A549 (cell line): ENCODE data around the gene SMG1. TPM values are rescaled to one million over a fixed set of nuclear protein-coding genes. Genes with fewer than 3 reads are reported as not detected.
"Not testable (repeated sequence)": the region's sequence is repeated elsewhere in the genome, so short reads cannot be mapped to it uniquely, and the experiment has no call there.

Experiments
- ATAC-seq, 2 experiments: fragments of 200-7000 bp in 1 of 2; fragments of >200 bp in 1 of 2; cut with Nextera tagmentation in 1 of 2; cut with Tn5 transposase in 1 of 2; 3 replicates each; pipeline versions ENCODE4 v1.8.0 to v1.9.1; 2018 to 2020; ENCODE audit warnings: mild to moderate bottlenecking in 1 of 2, moderate library complexity in 1 of 2
- CTCF ChIA-PET: fragments of 300-600 bp; sonication (Branson Sonifier 250); formaldehyde crosslinking; extraction: SDS; loops from one replicate; lab custom pipeline; 2021; ENCODE audit warnings: antibody characterized with exemption, inconsistent platforms; lab: Yijun Ruan, JAX
- POLR2A ChIA-PET: fragments of 350-600 bp; formaldehyde crosslinking; extraction: SDS; loops from one replicate; lab custom pipeline; 2021; ENCODE audit warnings: antibody characterized with exemption, inconsistent platforms; lab: Yijun Ruan, JAX
- DNase-seq, 2 experiments: peaks; one replicate each; pipeline versions ENCODE4 v3.0.0 to v3.0.0-alpha.2; 2011 to 2016; ENCODE audit warnings: low read depth in 1 of 2, low spot score in 1 of 2
- FAIRE-seq: peaks from 2 replicates; lab custom pipeline; 2011; peaks lifted over from hg19 to GRCh38; lab: Jason Lieb, UNC
- H3K27ac ChIP-seq, 2 experiments: fragments of >200 bp; sonication (Bioruptor Twin); formaldehyde crosslinking; 3 replicates each; pipeline ENCODE4 v1.5.1; 2016 to 2017
- H3K4me1 ChIP-seq: fragments of >200 bp; sonication (Bioruptor Twin); formaldehyde crosslinking; 3 replicates; pipeline ENCODE4 v1.6.1; 2016
- H3K4me2 ChIP-seq: fragments of >200 bp; sonication (Bioruptor Twin); formaldehyde crosslinking; 3 replicates; pipeline ENCODE4 v1.6.1; 2016
- H3K4me3 ChIP-seq: fragments of >200 bp; sonication (Bioruptor Twin); formaldehyde crosslinking; 3 replicates; pipeline ENCODE4 v1.5.1; 2016
- H3K9me3 ChIP-seq: fragments of >200 bp; sonication (Bioruptor Twin); formaldehyde crosslinking; 3 replicates; pipeline ENCODE4 v1.6.1; 2016
- FOXS1 ChIP-seq: fragments of 250-450 bp; sonication (Bioruptor Pico); IDR thresholded peaks from 2 replicates; pipeline ENCODE4 v1.5.0; 2020; ENCODE audit warnings: mild to moderate bottlenecking, moderate library complexity
- GATA3 ChIP-seq: IDR thresholded peaks from 2 replicates; pipeline ENCODE4 v1.6.1; 2012; ENCODE audit warnings: borderline replicate concordance
- HMGXB4 ChIP-seq: fragments of 250-450 bp; sonication (Bioruptor Pico); IDR thresholded peaks from 2 replicates; pipeline ENCODE4 v1.5.0; 2021; ENCODE audit warnings: mild to moderate bottlenecking, moderate library complexity, borderline replicate concordance
- WGBS: methylation state at CpG from one replicate; pipeline ENCODE4 v1.1.6; 2017; ENCODE audit errors: missing lambda C conversion rate; 5-methylcytosine and 5-hydroxymethylcytosine counted together
- polyA plus RNA-seq, 4 experiments: library from polyadenylated mRNA; depleted of rRNA in 3 of 4; stranded (reverse); fragments of >200 nt; fragmentation: RNase III in 1 of 4; extraction: RNeasy Plus Mini Kit Qiagen cat#74134 plus additional on column Dnase treatment in 1 of 4; gene quantifications; 2 replicates in 3 of 4; 3 replicates in 1 of 4; pipeline ENCODE4 v1.2.3, GENCODE V29; 2011 to 2017

SMG1 gene
- polyA plus RNA-seq, 2 of the 4 experiments (the other 2 are of a cell fraction), result 15.7 to 63.8 TPM

DNA sequence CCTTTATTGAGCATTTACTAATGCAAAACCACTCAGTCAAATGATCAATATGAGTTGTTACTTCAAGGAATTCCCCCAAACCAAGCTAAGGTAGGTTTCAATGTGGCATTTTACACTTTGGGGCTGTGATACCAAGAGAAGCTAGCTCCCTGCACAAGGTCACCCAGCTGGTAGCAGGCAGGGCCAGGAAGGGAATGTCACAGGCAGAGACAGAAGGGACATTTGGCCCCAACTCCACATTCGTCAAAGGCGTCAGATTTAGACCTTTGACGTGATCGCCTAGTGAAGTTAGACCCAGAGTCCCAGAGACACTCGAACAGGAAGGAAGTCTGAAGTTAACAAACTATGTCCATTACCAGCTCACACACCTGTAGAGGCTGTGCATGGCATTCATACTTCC lies 5.5 kb upstream of the SMG1 start:
- DNase-seq (no peak), ATAC-seq (no peak), FAIRE-seq (no peak)
- POLR2A ChIA-PET, result no interaction called here
- Histone ChIP-seq H3K9me3 (no peaks in the 10 kb centered on the region), H3K4me3 (no peak overlapping the region), H3K4me1 (peaks cover 16% of the 10 kb centered on the region), H3K27ac (no peak overlapping the region), H3K4me2 (peak overlapping the region; percentile 51; the same call in 2 of the 3 replicates)
- TF ChIP-seq GATA3 (no peak), HMGXB4 (no peak), FOXS1 (CRISPR knock-in tag) (no peak)
- CTCF ChIA-PET, result interaction anchor here (0.6 to 1.9 kb wide), 6 partner anchors 14 to 162 kb away, joined by 3 to 14 read pairs (median 6); partner anchors contain the start of gene ARL6IP1
- WGBS, result 85% methylated on average over 5 of the region's 5 CpGs

DNA sequence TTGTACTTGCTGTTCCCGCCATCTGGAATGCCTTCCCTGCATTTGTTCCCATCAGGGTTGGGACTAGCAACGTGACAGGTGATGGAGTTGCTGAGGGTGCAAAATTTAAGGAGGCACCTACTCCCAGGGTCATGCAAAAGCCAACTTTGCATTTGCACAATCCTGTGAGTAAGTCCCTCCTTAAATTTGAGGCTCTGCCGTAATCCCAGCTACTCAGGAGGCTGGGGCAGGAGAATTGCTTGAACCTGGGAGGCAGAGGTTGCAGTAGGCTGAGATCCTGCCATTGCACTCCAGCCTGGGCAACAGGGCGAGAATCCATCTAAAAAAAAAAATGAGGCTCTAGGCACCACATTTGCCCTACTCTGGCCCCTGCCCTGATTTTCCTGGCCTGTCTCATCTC lies 3.9 kb upstream of the SMG1 start:
- POLR2A ChIA-PET, result interaction anchor here (0.6 kb wide), 1 partner anchor 128 kb away, joined by 3 read pairs; no protein-coding TSS in a partner anchor
- WGBS, result 94% methylated on average over 4 of the region's 4 CpGs
- not testable (repeated sequence) for H3K27ac ChIP-seq, FAIRE-seq, ATAC-seq, H3K4me2 ChIP-seq, H3K4me3 ChIP-seq, H3K9me3 ChIP-seq, DNase-seq
- peaks cover 16% of the 10 kb centered on the region for H3K4me1 ChIP-seq
- CTCF ChIA-PET, result interaction anchor here (0.7 kb wide), 1 partner anchor 210 kb away, joined by 3 read pairs; no protein-coding TSS in a partner anchor

DNA sequence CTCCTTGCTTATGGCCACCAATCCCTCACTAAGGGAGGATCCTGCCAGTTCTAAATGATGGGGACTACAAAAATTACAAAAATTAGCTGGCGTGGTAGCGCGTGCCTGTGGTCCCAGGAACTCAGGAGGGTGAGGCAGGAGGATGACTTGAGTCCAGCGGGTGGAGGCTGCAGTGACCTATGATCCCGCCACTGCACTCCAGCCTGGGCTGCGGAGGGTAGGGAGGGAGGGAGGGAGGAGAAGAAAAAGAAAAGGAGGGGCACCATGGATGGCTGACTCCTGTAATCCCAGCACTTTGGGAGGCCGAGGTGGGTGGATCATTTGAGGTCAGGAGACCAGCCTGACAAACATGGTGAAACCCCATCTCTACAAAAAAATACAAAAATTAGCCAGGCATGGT lies 1.9 kb upstream of the SMG1 start:
- not testable (repeated sequence) for FAIRE-seq, ATAC-seq
- CTCF ChIA-PET, result interaction anchor here (1.3 kb wide), 1 partner anchor 42 kb away, joined by 3 read pairs; no protein-coding TSS in a partner anchor

DNA sequence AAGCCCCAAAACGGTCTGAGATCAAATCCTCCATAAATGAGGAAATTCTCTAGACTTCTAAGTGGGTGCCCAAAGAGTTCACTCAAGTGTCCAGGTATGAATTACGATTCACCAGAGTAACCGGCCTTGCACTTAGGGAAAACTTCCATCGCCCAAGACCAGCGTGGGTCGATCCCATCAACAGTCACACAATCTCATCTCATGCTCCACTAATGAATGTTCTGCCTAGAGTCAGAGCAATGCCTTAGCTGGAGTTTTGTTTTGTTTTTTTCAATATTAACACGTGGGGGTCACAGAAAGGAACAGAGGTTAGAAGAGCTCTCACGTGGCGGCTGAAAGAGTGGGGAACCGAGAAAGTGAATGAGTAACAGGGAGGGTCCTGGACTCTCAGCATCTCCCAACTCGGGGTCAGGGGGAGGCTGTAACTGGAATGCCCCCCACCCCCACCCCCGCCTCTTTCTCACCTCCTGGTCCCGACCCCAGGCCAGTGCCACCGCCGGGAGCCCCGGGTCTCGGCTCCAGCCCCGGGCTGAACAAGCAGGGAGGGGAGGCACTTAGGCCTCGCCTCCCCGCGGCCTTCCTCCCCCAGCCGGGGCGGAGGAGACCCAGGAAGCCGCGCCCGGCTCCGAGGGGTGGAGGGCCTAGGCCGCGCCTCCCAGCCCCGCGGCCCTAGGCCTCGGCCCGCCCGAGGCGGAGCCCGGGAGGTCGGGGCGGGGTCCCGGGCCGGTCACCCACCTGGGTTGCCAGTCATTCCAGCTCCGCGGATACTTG lies 808 bp downstream of the SMG1 start:
- FAIRE-seq, H3K4me1 ChIP-seq, H3K9me3 ChIP-seq: not testable (repeated sequence)
- DNase-seq (peak in 1 of 2 experiments; percentile 63), ATAC-seq (peak; percentile 66 to 87)
- CTCF ChIA-PET, result interaction anchor here (0.8 kb wide), 1 partner anchor 19 kb away, joined by 3 read pairs; no protein-coding TSS in a partner anchor
- Histone ChIP-seq H3K4me3 (peak overlapping the region; percentile 68), H3K27ac (peak overlapping the region; percentile 82 to 98), H3K4me2 (peak overlapping the region; percentile 98)
- 1% methylated on average over 15 of the region's 42 CpGs for WGBS
- POLR2A ChIA-PET, result interaction anchor here (0.6 to 1.9 kb wide), 4 partner anchors 11 to 135 kb away, joined by 3 to 4 read pairs (median 3); partner anchors contain the start of genes ARL6IP1 and RPS15A

More for the DNA sequence above, 1.9 kb upstream of the SMG1 start:
- H3K4me2 ChIP-seq, POLR2A ChIA-PET, DNase-seq, H3K9me3 ChIP-seq, H3K4me3 ChIP-seq, H3K27ac ChIP-seq: not testable (repeated sequence)
- 95% methylated on average over 7 of the region's 7 CpGs for WGBS
- H3K4me1 ChIP-seq, result peaks cover 17% of the 10 kb centered on the region

DNA sequence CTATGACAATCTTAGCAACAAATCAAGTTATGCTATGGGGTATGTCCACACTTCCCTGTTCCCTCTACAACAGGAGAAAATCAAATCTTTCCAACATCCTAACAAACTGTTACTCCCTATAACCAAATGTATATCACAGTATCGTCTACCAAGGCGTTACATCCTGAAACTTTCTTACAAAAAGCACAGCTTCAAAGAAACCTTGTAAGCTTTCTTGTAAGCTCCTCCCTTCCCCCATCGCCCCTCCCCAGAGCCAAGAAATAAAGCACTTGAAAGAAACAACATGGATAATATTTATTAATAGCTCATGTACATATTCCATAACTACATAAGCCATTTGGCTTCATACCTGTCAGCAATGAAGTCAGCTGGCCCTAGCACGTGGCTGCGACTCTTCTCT lies 2.3 kb downstream of the SMG1 start:
- CTCF ChIA-PET, ATAC-seq, DNase-seq, POLR2A ChIA-PET, H3K9me3 ChIP-seq, FAIRE-seq, H3K4me1 ChIP-seq, H3K27ac ChIP-seq: not testable (repeated sequence)
- 44% methylated on average over 5 of the region's 5 CpGs for WGBS
- H3K4me2 ChIP-seq, result peak overlapping the region; percentile 98
- peak overlapping the region; percentile 68; the same call in 2 of the 3 replicates for H3K4me3 ChIP-seq

- CTCF ChIA-PET, H3K4me3 ChIP-seq, H3K9me3 ChIP-seq, ATAC-seq, FAIRE-seq, H3K4me1 ChIP-seq, DNase-seq, H3K27ac ChIP-seq, POLR2A ChIA-PET: not testable (repeated sequence)
- H3K4me2 ChIP-seq, result 0 out of 3 replicates have a peak overlapping the region, but pooled peaks have one; percentile 98
- 84% methylated on average over 8 of the region's 8 CpGs for WGBS
These were observed 3.1 kb downstream of the SMG1 start for GRCh38 chr16:18923124-18923523.

- H3K9me3 ChIP-seq, DNase-seq, H3K4me3 ChIP-seq, POLR2A ChIA-PET, H3K4me1 ChIP-seq, H3K27ac ChIP-seq, FAIRE-seq, H3K4me2 ChIP-seq, ATAC-seq: not testable (repeated sequence)
- CTCF ChIA-PET, result interaction anchor here (1.5 kb wide), 1 partner anchor 60 kb away, joined by 4 read pairs; no protein-coding TSS in a partner anchor
- WGBS, result 86% methylated on average over 2 of the region's 2 CpGs
These were observed 16.6 kb downstream of the SMG1 start for GRCh38 chr16:18909585-18909984.

GRCh38 chr16:18908716-18909115 lies 17.5 kb downstream of the SMG1 start:
- H3K27ac ChIP-seq, H3K4me2 ChIP-seq, H3K4me1 ChIP-seq, FAIRE-seq, ATAC-seq, DNase-seq, H3K4me3 ChIP-seq, POLR2A ChIA-PET, H3K9me3 ChIP-seq: not testable (repeated sequence)
- CTCF ChIA-PET, result interaction anchor here (1.5 kb wide), 1 partner anchor 61 kb away, joined by 4 read pairs; no protein-coding TSS in a partner anchor
- 92% methylated on average over 12 of the region's 12 CpGs for whole genome bisulfite sequencing

- CTCF ChIA-PET, result interaction anchor here (1.4 kb wide), 1 partner anchor 169 kb away, joined by 3 read pairs; no protein-coding TSS in a partner anchor
- DNase-seq, POLR2A ChIA-PET, H3K9me3 ChIP-seq, H3K4me2 ChIP-seq, ATAC-seq, H3K4me1 ChIP-seq, H3K27ac ChIP-seq, H3K4me3 ChIP-seq, FAIRE-seq: not testable (repeated sequence)
- WGBS, result 96% methylated on average over 7 of the region's 7 CpGs
These were observed 23.4 kb downstream of the SMG1 start for GRCh38 chr16:18902778-18903177.
